Transverse colon (tissue), 4 donors: Measurements from ENCODE around the gene SLC27A5. TPM values are rescaled to one million over a fixed set of nuclear protein-coding genes. Genes with fewer than 3 reads are reported as not detected.

ENCODE experiments used
- DNase-seq: peaks from one replicate; pipeline ENCODE4 v3.0.0-alpha.2; 2019
- H3K27ac ChIP-seq, 4 donors: fragments of 200-600 bp; sonication (generic); 2 replicates each; pipeline ENCODE4 v1.5.1; 2016 to 2018; ENCODE audit warnings: inconsistent platforms in 4 of 4
- H3K27me3 ChIP-seq: fragments of 200-600 bp; sonication (generic); 2 replicates; pipeline ENCODE4 v1.5.1; 2017; ENCODE audit warnings: inconsistent platforms
- H3K36me3 ChIP-seq, 4 donors: fragments of 200-600 bp; sonication (generic); 2 replicates each; pipeline ENCODE4 v1.5.1; 2017 to 2019; ENCODE audit warnings: inconsistent platforms in 4 of 4
- H3K4me1 ChIP-seq, 4 donors: fragments of 200-600 bp; sonication (generic); 2 replicates each; pipeline ENCODE4 v1.5.1; 2017 to 2020; ENCODE audit warnings: inconsistent platforms in 4 of 4
- H3K4me3 ChIP-seq, 4 donors: fragments of 200-600 bp; sonication (generic); 1 replicate in 1 of 4; 2 replicates in 3 of 4; pipeline versions ENCODE4 v1.5.1 to v1.6.1; 2017 to 2019; ENCODE audit warnings: inconsistent platforms in 4 of 4
- H3K9me3 ChIP-seq, 2 donors: fragments of 200-600 bp; sonication (generic); 2 replicates each; pipeline ENCODE4 v1.5.1; 2017 to 2019; ENCODE audit warnings: inconsistent platforms in 2 of 2
- EP300 ChIP-seq: sonication (generic); formaldehyde crosslinking; IDR thresholded peaks from one replicate; pipeline ENCODE4 v1.6.1; 2017; ENCODE audit warnings: antibody characterized with exemption, low read depth
- POLR2A ChIP-seq: fragments of 450-650 bp; IDR thresholded peaks from one replicate; pipeline ENCODE4 v1.6.1; 2016; ENCODE audit warnings: antibody characterized with exemption, mild to moderate bottlenecking, moderate library complexity
- POLR2AphosphoS5 ChIP-seq, 3 donors: sonication (generic); formaldehyde crosslinking; IDR thresholded peaks; one replicate each; pipeline ENCODE4 v1.6.1; 2016; ENCODE audit warnings: antibody characterized with exemption in 3 of 3
- WGBS, 2 donors: methylation state at CpG; one replicate each; pipeline ENCODE4 v1.1.5; 2018; ENCODE audit warnings: low coverage in 1 of 2; 5-methylcytosine and 5-hydroxymethylcytosine counted together
- in situ Hi-C, 4 donors: fragments of 200-750 bp; cut with MboI; loops; one replicate each; pipeline versions ENCODE4 v1.15.0 to v1.15.1; 2017; ENCODE audit warnings: low sequenced_read_pairs in 3 of 4, low pct_ligation_motif_present in 1 of 4, low pct_unique_long_range_greater_than_20kb in 1 of 4
- intact Hi-C: fragments of 100-400 bp; cut with DNase I; formaldehyde crosslinking; loops from one replicate; pipeline ENCODE4 v1.15.1; 2023; ENCODE audit warnings: low total_unique reads
- total RNA-seq, 4 donors: library from RNA; depleted of rRNA; stranded (reverse); fragments of >200 nt; gene quantifications; one replicate each; pipeline ENCODE4 v1.1.0, GENCODE V29; 2016
- TF ChIP-seq, protein P1 (sequence below), 5 experiments: fragments of 200-600 bp in 3 of 5; fragments of 450-650 bp in 2 of 5; sonication (generic) in 3 of 5; IDR thresholded peaks; 1 replicate in 2 of 5; 2 replicates in 3 of 5; pipeline ENCODE4 v1.5.1; 2016 to 2017; ENCODE audit warnings: antibody characterized with exemption in 5 of 5, inconsistent platforms in 3 of 5, mild to moderate bottlenecking in 2 of 5, moderate library complexity in 1 of 5

The SLC27A5 gene
- total RNA-seq, 4 donors from 2014 or later: 3.3 to 5.0 (median 4.4) TPM; not detected in 1

DNA sequence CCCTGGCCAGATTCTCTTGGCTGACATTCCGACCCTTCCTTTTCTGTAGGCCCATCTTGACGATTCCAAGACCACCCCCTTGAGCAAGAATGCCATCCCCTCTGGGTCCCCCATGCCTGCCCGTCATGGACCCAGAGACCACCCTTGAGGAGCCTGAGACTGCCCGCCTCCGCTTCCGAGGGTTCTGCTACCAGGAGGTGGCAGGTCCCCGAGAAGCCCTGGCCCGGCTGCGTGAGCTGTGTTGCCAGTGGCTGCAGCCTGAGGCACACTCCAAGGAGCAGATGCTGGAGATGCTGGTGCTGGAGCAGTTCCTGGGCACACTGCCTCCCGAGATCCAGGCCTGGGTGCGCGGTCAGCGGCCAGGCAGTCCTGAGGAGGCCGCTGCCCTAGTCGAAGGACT is 34.7 kb downstream of the SLC27A5 start:
- H3K4me1 ChIP-seq: peaks cover 13 to 19% (median 16%) of the 10 kb centered on the region in 4 donors
- TF ChIP-seq EP300 (no peak), POLR2AphosphoS5 (IDR thresholded peaks at IDR 0.05) (no peak), POLR2A (no peak)
- TF ChIP-seq, protein P1, sequence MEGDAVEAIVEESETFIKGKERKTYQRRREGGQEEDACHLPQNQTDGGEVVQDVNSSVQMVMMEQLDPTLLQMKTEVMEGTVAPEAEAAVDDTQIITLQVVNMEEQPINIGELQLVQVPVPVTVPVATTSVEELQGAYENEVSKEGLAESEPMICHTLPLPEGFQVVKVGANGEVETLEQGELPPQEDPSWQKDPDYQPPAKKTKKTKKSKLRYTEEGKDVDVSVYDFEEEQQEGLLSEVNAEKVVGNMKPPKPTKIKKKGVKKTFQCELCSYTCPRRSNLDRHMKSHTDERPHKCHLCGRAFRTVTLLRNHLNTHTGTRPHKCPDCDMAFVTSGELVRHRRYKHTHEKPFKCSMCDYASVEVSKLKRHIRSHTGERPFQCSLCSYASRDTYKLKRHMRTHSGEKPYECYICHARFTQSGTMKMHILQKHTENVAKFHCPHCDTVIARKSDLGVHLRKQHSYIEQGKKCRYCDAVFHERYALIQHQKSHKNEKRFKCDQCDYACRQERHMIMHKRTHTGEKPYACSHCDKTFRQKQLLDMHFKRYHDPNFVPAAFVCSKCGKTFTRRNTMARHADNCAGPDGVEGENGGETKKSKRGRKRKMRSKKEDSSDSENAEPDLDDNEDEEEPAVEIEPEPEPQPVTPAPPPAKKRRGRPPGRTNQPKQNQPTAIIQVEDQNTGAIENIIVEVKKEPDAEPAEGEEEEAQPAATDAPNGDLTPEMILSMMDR (IDR thresholded peaks at IDR 0.05): no peak
- peaks cover 0 to 4% (median under 1%) of the 10 kb centered on the region in 4 donors for H3K36me3 ChIP-seq
- H3K9me3 ChIP-seq: no peaks in the 10 kb centered on the region
- 92% methylated on average over 15 of the region's 15 CpGs; no CpG with 5 or more reads in 1 of the 2 donors for WGBS, 2 donors
- no peaks in the 10 kb centered on the region for H3K27me3 ChIP-seq
- intact Hi-C loops: no loop called here
- peak overlapping the region; percentile 88 to 92 (median 90) for H3K27ac ChIP-seq
- in situ Hi-C loops: no loop called here
- no peak for DNase-seq
- H3K4me3 ChIP-seq: no peak overlapping the region

DNA sequence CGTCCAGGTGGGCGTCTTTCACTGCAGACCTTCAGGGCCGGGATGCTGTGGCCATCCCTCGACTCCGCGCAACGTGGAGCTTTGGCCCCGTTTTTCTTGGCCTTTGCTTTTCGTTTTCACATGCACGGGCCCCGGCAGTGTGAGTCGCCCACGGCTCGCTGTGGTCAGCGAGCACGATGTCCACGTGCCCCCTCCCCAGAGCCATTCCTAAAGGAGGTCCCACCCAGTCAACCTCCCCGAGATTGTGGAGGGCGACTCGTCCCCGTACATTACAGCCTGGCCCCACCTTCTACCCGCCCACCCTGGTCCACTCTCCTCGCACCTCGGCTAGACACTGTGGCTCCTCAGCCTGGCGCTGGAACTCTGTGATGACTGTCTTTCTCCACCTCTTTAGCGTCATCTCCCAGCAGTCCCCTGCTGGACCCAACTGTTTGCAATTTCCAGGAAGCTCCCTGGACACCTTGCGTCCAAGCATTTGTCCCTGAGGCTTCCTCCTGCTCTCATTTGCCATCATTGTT is 35.2 kb downstream of the SLC27A5 start:
- Histone ChIP-seq H3K4me1 (peaks cover 13 to 19% (median 16%) of the 10 kb centered on the region in 4 donors), H3K27me3 (no peaks in the 10 kb centered on the region), H3K9me3 (no peaks in the 10 kb centered on the region), H3K36me3 (peaks cover 0 to 10% (median 5%) of the 10 kb centered on the region in 4 donors), H3K27ac (peak overlapping the region; percentile 88 to 92 (median 90)), H3K4me3 (peak overlapping the region; percentile 54 to 75 (median 64))
- DNase-seq: no peak
- 2 to 5% methylated on average over 9 to 27 of the region's 27 CpGs for WGBS, 2 donors
- intact Hi-C loops (no loop called here), in situ Hi-C loops (no loop called here)
- TF ChIP-seq, protein P1 (IDR thresholded peaks at IDR 0.05): no peak
- TF ChIP-seq POLR2AphosphoS5 (IDR thresholded peaks at IDR 0.05): no peak
- no peak for TF ChIP-seq EP300
- no peak for TF ChIP-seq POLR2A

DNA sequence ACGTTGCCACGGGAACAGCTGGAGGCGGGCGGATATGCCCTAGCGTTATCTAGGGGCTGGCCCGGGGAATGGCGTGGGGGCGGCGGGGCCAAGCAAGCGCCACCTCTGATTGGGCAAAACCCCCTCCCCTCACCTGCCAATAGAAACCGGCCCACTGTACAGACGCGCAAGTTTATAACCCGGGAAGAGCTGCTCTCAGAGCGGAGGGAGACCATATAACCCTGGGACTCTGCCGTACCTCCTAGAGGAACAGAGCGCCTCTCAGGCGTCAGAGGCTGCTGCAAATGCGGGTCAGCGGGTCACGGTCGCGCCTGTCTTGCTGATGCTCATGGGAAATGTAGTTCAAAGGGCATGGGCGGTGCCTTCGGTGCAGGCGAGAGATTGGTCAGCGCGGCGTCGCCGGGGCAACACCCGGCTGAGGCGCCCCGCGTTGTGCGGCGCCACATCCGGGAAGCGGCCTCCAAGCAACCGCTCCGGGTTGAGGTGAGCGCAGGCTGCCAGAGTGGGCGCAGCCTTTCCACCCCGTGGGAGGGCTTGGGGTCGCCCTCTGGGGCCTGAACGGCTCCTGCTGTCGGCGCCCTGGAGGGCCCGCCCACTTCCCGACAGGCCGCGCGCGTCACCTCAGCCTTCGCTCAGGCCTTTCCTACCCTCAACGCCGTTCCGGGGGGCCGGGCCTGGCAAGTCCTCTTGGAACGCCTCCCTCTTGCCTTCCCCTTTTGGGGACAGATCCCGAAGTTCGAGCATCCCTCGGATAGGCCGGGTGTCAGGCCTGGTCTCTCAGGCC is 35.9 kb downstream of the SLC27A5 start, which contains the start of gene ZNF446:
Gene ZNF446, plus strand, starts transcription at position 639 of the 784 bp plus-strand sequence. CDS start 867 bp downstream, outside the sequence.
- Histone ChIP-seq H3K36me3 (peaks cover 0 to 11% (median 5%) of the 10 kb centered on the region in 4 donors), H3K27me3 (no peaks in the 10 kb centered on the region), H3K27ac (peak within 1 kb of the TSS; percentile 88 to 92 (median 90)), H3K4me3 (peak within 1 kb of the TSS; percentile 54 to 75 (median 64)), H3K9me3 (no peaks in the 10 kb centered on the region), H3K4me1 (peaks cover 13 to 19% (median 16%) of the 10 kb centered on the region in 4 donors)
- peak; percentile 97 for DNase-seq
- 0% methylated on average over 1 to 60 of the region's 64 CpGs for WGBS, 2 donors
- peak; percentile 75 for TF ChIP-seq POLR2A
- TF ChIP-seq, protein P1 (IDR thresholded peaks at IDR 0.05): peak in 1 of 5 experiments; percentile 0
- peak; percentile 48 to 81 (median 71) for TF ChIP-seq POLR2AphosphoS5 (IDR thresholded peaks at IDR 0.05)
- no peak for TF ChIP-seq EP300
- intact Hi-C loops: no loop called here
- in situ Hi-C loops: no loop called here

DNA sequence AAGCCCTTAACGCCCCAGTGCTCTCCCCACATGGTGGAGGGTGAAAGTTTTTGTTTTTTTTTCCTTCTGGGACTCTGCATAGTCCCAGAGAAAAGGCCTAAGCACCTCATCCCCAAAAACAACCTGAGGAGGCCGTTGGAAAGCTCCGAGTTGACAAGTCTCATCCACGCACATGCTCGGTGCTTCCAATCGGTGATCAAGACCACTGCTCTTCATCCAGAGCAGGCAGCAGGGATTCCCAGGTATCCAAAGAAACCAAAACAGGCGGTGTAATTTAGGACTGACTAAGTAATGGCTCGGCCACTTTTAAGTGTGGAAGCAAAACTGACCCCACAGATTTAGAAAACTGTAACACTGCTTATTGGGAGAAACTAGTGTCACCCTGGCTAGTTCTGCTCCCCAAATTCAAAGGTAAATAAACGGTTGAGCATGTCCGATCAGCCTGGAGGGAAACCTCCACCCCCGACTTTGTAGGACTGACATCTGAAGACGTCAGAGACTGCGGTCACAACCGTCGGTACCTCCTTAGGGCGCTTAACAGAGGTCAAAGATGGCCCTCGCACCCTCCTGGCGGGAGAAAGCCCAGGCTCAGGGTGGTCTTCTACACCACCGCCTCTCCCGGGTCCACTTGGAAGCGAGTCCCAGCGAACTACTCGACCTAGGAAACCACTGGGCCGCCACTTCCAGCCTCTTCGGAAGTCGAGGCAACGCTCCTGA is 36.6 kb downstream of the SLC27A5 start:
- intact Hi-C loops (no loop called here), in situ Hi-C loops (no loop called here)
- H3K27me3 ChIP-seq: no peaks in the 10 kb centered on the region
- no peaks in the 10 kb centered on the region for H3K9me3 ChIP-seq
- no peak for DNase-seq
- peak overlapping the region; percentile 88 to 92 (median 90) for H3K27ac ChIP-seq
- 21 to 59% methylated on average over 4 to 27 of the region's 27 CpGs for WGBS, 2 donors
- peaks cover 0 to 18% (median 5%) of the 10 kb centered on the region in 4 donors for H3K36me3 ChIP-seq
- peaks cover 13 to 19% (median 16%) of the 10 kb centered on the region in 4 donors for H3K4me1 ChIP-seq
- peak overlapping the region; percentile 39 to 75 (median 64) for H3K4me3 ChIP-seq
- no peak for TF ChIP-seq EP300
- no peak for TF ChIP-seq POLR2A
- TF ChIP-seq, protein P1 (IDR thresholded peaks at IDR 0.05): no peak
- TF ChIP-seq POLR2AphosphoS5 (IDR thresholded peaks at IDR 0.05): no peak
